ENCODE data around the gene AIF1L.

The AIF1L gene

DNA sequence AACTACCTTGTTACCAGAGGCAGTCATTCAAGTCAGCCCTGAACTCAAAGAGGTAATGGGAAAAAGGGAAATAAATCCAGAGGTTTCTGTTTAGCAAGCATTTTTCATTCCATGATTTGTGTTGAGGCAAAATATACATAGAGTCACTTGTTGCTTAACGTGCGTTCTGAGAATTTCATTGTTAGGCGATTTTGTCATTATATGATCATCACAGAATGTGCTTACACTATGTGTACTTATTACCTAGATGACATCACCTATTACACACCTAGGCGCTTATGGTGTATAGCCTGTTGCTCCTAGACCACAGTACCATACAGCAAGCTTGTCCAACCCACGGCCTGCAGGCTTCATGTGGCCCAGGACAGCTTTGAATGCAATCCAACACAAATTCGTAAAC is 65.3 kb downstream of the AIF1L start:
- no peak for DNase-seq

DNA sequence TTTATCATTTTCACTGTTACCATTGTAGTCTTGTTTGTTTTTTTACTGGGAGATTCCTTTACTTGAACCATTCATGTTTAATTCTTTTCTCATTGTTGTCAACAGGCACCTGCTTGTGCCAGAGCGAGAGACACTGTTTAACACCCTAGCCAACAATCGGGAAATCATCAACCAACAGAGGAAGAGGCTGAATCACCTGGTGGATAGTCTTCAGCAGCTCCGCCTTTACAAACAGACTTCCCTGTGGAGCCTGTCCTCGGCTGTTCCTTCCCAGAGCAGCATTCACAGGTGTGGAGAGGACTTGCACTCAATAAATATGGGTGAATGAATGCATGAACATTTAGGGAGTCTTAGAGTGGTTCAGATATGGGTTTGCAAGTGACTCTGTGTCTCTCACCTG is 66.6 kb downstream of the AIF1L start:
- no peak for DNase-seq

DNA sequence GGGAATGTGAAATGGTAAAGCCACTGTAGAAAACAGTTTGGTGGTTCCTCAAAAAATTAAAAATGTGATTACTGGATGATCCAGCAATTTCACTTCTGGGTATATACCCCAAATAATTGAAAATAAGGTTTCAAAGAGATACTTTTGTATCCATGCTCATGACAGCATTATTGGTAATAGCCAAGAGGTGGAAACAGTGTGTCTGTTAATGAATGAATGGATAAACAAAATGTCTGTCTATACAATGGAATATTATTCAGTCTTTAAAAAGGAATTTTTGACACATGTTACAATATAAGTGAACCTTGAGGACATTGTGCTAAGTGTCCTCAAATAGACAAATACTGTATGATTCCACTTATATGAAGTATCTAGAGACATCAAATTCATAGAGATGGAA is 69.2 kb downstream of the AIF1L start:
- DNase-seq: no peak

DNA sequence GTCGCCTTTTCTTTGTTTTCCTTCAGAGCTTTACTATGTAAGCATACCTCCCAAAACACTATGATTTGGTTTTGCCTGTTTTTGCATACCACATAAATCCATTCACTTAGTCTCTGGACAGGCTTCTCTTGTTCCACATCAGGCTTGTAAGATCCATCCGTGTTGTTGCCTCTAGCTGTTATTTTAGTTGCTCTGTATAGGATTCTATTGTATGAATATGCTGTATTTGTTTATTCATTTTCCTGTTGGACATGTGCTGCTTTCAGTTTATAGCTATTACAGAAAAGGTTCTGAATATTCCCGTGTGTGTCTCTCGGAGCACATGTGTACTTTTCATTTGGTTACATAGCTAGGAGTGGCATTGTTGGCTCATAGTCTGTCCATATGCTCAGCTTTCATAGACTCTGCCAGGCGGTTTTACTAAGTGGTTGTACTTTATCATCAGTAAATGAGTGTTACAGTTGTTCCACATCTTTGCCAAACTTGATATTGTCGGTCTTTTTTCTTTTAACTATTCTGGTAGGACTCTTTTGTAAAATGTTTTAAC is 70.9 kb downstream of the AIF1L start:
- no peak for DNase-seq

DNA sequence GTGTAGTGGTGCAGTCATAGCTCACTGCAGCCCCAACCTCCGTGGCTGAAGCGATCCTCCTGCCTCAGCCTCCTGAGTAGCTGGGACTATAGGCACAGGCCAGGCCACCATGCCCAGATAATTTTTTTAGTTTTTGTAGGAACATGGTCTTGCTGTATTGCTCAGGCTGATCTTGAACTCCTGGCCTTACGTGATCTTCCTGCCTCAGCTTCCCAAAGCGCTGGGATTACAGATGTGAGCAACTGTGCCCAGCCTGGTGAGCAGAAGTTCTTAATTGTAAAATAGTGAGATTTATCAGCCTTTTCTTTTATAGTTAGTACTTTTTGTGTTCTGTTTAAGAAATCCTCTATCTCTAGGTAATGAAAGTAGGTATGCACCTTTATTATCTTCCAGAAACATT is 71.6 kb downstream of the AIF1L start:
- DNase-seq: no peak

DNA sequence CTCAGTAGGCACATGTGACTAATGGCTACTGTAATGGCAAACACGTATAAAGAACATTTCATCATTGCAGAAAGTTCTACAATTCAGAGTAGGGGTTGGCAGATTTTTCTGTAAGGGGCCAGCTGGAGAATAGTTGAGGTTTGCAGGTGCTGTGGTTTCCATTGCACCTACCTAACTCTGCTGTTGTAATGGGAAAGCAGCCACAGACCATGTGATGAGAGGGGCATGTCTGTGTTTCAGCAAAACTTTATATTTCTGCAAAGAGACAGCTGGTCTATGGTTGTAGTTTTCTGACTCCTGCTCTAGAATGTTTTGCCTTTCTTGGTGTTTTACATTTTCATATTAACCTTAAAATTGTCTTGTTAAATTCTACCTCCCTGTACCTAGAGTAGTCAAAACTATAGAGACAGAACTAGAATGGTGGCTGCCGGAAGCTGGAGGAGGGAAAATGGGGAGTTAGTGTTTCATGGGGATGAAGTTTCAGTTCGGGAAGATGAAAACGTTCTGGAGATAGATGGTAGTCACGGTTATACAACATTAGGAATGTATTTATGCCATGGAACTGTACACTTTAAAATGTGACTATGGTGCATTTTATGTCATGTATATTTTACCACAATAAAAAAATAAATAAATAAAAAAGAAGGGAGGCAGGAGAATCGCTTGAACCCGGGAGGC is 73.4 kb downstream of the AIF1L start:
- no peak for DNase-seq
